Hepatic stellate cell (primary cell): ENCODE measurements around the gene DLL4.
"Not testable (repeated sequence)": the region's sequence is repeated elsewhere in the genome, so short reads cannot be mapped to it uniquely, and the experiment has no call there.

Experiments used
- DNase-seq: peaks from one replicate; pipeline ENCODE4 v3.0.0; 2011; ENCODE audit warnings: low spot score

The DLL4 gene

DNA sequence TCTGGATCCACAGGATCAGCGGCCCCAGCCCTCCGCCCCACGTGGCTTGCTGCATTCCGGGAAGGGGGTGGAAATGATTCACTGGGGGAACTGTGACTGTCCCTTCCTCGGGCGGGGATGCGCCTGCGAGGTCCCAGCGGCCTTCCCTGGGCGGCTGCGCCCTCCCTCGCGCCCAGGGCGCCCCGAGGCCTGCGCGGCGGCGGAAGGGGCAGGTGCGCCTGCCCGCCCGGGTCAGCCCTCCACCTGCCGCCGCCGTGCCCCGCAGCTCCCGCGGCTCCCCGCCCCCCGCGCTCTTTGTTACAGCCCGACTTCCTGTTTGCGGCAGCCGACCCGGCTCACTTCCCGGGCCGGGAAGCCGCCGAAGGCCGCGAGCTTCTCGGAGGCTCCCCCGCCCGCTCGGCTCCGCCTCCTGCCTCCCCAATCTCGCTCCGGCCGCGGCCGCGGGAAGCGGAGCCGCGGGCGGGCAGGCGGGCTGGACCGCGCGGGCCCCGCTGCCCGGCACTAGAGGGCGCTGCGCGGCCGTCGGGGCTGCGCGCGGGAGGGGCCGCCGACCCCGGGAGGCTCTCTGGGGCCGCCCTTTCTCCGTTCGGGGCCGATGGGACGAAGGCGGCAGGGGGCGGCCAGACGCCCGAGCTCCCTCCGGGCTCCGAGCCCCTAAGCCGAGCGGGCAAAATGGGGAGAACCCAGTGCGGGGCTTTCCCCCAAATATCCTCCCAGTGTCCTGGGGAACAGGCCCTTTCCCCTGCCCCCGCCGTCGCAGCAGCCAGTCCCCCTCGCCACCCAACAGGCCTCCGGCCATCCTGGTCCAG is 12.6 kb downstream of the DLL4 start:
- DNase-seq: peak; percentile 95

DNA sequence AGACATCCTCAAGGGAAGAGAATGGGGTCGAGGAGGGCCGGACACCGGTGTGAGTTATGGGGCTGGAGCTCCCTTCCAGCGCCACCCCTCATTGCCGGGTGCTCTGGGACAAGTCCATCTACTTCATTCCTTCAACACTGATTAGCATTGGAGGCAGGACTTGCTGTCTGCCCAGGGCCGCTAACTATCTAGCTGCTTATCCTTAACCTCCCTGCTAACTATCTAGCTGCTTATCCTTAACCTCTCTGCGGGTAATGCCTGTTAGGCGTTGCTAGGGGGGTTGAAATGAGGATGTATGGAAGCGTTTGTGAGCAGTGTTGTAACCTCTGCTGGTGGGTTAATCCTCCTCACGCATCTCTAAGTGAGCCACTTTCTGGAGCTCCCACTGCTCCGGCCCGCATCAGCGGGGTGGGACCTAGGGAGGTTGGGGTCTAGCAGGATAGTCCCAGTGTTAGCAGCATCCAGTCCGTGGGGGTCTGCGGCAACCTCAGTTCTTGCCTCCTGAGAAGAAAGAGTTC is 13.3 kb downstream of the DLL4 start:
- no peak for DNase-seq

DNA sequence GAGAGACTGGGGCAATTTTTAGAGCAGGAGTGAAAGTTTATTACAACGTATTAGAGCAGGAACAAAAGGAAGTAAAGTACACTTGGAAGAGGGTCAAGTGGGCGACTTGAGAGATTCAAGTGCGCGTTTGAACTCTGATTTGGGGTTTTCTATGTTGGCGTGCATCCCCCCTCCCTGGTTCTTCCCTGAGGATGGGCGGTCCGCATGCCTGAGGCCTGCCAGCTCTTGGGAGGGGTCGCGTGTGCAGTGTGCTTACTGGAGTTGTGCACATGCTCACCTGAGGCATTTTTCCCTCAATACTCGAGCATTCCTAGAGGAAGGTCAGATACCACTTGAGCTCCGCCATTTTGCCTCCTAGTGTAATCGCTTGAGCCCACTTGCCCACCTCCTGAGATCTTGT is 13.7 kb downstream of the DLL4 start:
- no peak for DNase-seq

DNA sequence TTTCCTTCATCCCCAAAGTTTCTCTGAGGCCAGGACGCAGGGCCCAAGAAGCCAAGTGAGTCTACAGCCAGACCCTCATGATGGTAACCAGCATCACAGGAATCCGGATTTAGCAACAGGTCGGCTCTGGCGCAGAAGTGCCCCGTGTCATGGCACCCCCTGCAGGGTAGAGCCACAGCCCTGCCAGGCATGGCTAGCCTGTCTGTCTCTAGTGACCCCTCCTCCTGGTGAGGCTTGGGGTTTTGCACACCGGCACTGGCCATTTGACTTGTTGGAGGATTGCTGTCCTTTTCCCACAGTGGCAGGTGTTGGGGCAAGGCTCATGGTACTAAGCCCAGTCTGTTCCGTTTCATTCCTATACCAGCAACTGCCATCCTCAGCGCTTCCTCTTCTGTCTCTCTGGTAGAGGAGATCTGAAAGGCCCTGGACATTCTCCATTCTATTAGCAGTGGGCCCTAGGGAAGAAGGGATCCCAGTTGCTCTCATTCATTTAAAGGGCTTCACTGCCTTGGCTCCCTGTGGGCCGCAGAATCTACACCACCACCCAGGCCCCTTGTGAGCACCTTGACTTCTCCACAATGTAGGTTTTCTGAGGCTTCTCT is 14.7 kb downstream of the DLL4 start:
- no peak for DNase-seq

DNA sequence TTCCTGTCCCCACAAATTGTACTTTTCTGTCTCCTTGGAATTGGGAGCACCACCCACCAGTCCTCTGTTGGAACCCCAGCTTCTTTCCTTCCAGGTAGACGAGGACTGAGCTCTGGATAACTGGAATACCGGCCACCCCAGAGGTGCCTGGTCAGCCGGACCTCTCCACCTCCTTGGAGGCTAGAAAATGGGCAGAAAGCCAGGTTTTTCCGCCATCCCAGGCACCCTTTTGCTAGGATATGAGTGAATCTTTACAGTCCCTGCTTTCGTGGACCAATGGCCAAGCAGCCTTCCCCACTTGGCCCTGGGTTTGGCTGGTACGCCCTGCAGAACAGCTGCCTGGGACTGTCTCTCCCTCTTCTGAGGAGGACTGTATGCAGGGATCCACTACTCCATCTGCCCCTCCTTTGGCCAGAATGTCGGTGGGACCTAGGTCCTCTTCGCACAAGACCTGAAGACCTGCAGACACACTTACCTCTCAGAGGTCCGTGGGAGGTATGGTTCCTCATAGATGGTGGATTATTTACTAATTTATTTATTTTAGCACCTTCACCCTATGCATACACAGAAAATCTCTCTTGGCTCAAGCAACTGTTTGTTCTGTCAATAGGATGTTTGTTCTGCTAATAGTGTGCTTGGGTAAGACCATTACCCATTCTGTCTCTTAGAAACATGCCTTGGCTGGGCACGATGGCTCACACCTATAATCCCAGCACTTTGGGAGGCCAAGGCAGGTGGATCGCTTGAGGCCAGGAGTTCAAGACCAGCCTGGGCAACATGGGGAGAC is 15.6 kb downstream of the DLL4 start:
- no peak for DNase-seq

DNA sequence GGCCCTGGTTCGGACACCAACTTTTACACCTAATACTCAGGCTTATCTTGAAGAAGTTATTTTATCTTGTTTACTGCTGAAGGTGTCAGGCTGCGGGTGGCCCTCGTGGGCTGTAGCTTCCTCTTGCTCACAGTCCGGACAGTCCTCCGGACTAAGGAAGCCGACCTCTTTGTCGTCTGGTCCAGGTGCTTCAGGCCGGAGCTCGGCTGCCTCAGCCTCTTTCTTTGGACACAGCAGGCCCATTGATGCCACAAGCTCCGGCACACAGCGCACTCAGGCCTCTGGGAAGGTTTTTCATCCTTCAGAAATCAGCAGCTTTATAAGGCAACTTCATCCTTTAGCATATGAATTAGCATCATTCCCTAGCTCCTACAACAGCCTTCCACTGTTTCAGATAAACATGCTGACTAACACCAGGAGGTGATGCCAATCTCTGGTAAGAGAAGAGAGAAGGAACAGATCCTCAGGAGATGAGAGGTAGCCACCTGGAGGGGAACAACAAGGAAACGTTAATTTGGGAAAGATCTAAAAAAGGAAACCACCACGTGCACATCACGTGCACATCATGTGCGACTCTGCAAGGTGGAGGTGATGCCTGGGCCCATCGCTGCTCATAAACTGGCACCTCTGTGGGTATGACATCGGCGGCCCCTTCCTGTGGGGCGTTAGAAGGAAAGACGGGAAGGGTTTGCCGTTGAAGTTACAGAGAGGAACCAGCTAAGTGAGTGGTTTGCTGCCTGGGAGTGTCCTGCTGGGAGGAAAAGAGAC is 19.8 kb downstream of the DLL4 start:
- DNase-seq: no peak

DNA sequence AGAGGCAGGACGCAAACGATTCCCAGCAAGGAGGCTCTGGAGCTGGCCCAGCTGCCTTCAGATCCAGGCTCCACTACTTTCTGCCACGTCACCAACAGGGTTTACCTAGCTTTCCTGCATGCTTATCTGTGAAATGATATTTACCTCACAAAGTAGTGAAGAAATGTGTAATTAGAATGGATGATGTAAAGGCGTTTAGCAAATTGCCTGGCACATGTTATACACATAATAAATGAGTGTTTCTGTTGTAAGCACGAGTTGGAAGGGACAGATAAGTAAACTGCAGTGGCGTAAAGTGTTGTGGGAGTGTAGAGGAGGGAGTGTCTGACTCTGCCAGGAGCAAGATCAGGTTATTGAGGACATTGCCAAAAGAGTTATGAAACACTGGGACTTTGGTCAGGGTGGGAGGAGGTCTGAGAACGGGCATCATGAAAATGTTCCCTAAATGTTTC is 20.6 kb downstream of the DLL4 start:
- DNase-seq: no peak

DNA sequence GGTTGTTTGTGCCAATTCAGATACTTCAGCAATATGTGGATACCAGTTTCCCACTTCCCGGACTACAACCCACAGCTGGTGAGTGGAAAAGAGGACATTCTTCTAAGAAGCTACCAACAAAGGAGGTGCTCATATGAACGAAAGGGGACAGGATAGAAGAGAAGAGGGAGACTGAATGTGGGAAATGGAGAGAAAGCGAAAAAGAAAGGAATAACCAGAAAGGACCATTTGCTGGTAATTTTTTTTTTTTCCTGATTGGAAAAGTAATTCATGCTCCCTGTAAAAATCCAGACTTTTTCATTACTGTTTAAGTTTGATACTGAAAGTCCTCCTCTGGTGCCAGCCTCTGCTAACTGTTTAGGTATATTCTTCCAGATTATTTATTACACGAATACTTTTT is 22.6 kb downstream of the DLL4 start:
- no peak for DNase-seq

DNA sequence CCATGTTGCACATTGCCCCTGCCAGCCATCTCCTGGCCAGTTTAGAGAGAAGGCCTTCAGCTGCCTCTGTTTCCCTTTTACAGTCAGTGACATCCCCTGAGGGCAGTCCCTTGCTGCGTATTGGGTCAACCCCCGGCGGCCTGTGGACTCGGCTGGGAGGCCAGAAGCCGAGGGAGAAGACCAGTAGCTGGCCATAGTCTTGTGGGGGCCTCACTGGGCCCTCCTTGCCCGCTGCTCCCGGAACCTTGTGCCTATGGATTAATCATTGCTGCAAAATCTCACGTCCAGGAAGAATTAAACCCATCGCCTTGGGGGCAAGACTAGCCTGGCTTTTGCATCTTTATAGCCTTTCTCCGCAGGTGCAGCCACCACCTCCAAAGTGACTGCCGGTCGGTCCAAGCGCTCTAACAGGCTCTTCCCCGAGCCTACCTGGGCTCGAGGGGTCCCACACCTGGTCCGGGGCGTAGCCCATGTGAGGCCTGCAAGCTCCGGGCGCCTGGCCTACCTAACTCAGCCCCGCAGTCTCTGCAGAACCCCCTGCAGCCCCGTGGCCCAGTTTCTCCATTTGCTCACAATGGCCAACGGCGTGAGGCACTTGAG is 23.3 kb downstream of the DLL4 start:
- DNase-seq: no peak

DNA sequence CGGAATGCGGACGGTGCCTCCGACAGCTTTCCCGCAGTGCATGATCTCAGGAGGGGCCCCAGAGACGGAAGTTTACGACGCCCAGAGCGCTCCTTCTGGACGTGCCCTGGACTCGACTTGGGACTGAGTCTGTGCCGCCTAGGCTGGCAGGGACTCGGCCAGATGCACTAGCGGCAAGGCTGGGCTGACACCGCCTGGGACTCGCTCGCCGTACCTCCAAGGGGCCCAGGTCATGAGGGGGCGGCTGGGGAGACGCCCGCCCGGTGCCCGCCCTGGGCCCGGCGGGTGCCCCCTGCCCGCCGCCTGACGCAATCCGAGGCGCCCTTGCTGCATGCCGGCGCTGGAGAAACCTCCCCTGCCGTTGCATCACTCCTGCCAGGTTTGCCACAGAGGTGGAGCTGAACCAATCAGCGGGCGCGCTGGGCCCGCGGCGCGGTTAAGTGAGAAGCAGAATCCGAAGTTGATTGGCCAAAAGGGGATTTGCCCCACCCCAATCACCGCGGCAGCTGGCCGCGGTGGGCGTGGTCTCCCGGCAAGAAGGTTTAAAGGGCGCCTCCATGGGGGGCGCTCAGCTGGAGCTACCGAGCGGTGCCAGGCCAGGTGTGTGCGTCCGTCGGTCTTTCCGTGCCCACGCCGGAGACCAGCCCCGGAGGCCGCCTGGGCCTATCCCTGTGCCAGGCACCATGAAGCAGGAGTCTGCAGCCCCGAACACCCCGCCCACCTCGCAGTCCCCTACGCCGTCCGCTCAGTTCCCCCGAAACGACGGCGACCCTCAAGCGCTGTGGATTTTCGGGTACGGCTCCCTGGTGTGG is 24.0 kb downstream of the DLL4 start, which contains the start of gene CHAC1:
CHAC1 (plus strand) TSS at position 571 of the 812 bp plus-strand sequence; CDS start at position 684, 113 bp downstream.
- peak; percentile 100 for DNase-seq

DNA sequence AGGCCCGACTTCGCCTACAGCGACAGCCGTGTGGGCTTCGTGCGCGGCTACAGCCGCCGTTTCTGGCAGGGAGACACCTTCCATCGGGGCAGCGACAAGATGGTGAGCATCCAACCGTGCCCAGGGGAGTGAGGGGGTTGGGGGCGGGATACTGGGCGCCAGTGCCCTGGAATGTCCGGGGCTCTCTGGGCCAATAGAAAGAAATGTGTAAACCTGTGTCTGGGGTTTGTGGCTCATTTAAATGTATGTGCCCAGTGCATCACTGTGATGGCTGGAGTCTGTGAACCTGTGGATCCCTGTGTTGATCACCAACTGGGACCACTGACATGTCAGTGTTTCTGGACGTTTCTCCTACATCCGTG is 24.6 kb downstream of the DLL4 start:
- DNase-seq: no peak

DNA sequence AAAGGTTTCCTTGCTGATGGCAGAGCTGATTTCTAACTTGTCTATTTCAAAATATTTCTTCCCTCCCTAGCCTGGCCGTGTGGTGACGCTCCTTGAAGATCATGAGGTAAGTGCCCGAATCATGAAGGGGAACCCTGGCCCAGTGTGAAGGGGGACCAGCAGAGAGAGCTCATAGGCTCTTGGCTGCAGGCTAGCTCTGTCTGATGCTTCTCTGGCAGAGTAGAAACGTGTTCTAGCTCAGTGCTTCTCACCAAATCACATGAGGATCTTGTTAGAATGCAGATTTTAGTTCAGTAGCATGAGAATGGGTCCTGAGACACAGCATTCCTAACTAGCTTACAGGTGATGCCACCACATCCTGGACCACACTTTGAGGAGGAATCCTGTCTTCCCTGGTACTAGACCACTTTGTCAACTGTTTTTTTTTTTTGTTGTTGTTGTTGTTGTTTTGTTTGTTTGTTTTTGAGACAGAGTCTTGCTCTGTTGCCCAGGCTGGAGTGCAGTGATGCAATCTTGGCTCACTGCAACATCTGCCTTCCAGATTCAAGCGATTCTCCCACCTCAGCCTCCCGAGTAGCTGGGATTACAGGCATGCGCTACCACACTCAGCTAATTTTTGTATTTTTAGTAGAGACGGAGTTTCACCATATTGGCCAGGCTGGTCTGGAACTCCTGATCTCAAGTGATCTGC is 25.2 kb downstream of the DLL4 start:
- DNase-seq: not testable (repeated sequence)

DNA sequence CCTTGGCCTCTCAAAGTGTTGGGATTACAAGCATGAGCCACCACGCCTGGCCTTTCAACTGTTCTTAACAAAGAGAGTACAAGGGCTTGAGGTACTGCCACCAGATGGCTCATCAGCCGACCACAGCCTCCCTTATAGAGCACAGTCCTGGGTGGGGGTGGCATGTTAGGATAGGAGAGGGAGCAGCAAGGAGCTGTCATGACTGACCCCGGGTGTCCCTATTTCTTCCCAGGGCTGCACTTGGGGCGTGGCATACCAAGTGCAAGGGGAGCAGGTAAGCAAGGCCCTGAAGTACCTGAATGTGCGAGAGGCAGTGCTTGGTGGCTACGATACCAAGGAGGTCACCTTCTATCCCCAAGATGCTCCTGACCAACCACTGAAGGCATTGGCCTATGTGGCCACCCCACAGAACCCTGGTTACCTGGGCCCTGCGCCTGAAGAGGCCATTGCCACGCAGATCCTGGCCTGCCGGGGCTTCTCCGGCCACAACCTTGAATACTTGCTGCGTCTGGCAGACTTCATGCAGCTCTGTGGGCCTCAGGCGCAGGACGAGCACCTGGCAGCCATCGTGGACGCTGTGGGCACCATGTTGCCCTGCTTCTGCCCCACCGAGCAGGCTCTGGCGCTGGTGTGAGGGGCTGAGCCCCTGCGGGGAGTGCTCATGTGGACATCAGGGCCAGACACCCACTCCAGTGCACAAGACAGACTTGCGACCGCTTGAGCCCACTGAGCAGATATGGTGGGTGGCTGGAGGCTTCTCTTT is 26.2 kb downstream of the DLL4 start:
- DNase-seq: no peak

DNA sequence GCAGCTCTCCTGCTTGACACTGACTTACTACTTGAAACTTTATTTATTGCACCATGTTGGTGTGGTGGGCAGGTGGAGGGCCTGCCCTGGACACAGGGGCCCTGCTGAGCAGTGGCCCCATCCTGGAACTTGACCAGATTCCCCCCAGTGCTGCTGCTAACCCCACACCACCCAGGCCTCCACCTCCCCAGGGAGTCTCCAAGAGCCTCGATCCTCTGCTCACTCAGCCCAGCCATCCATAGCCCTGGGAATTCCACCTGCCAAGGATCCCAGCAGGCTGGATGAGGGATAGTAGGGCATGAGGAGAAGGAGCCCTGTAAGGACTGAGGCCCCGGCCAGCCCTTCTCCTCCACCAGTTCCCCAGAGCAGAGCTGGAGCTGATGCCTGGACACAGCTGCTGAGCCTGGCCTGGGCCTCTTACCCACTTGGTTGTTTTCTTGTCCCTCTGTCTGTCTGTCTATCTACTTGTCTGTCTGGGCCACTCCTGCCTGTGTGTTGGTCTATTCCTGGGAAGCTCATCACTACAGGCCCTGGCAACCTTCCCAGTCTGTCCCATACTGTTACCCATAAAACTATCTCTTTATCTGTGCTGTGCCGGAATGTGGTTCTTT is 26.9 kb downstream of the DLL4 start:
- DNase-seq: no peak

DNA sequence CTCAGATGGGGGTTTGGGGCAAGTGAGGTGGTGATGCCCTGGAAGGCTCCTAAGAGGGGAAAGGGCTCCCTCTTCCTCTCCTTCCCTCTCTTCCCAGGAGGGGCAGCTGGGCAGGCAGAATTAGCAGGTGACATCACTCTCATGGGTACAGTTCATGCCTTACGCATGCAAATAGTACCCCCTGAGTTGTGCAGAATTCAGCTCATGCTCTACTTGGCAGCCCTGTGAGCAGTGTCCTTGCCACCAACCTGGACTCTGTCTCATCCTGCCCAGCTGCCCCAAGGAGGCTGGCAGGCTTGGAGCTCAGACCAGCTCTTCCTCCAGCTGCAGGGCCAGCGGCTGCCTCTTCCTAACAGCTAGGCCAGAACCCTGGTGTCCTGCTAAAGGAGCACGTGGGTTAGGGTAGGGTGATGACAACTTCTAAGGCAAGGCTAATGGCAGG is 27.4 kb downstream of the DLL4 start:
- no peak for DNase-seq

DNA sequence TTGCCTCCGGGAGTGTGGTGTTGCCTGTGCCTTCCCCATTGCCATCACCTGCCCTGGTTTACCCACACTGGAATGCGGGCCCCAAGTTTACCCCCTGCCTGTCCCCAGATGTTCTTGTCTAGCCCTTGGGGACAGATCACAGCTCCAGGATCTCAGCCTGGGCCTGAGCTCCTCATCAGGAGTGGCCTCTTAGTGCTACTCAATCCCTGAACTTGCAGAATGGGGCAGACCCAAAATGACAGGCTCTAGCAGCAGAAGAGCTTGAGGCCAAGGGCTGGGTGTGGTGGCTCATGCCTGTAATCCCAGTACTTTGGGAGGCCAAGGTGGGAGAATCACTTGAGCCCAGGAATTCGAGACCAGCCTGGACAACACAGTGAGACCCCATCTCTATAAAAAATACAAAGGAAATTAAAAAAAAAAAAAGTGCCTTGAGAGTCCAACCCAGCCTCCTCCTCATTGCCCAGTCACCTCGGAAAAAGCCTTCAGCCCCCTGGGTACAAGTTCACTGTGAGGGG is 28.0 kb downstream of the DLL4 start:
- no peak for DNase-seq

DNA sequence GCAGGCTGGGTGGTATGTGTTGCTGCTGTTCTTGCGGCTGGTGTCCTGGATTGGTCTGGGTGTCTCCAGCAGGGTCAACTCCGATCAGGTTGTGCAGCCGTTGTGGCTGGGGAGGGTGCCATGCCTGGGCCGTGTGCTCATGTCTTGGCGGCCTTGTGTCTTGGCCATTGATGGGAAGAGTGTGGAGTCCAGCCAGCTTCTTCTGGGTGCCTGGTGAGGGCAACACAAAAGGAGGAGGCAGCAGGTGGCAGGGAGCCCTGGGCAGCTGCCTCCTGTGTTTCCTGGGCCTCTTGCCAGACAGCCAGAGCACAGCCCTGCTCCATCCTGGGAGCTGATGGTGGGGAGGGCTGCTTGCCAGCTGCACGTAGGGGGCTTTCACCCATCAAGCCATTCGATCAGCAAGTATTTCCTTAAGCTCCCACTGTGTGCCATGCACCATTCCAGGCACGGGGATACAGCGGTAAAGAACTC is 28.5 kb downstream of the DLL4 start:
- DNase-seq: no peak

DNA sequence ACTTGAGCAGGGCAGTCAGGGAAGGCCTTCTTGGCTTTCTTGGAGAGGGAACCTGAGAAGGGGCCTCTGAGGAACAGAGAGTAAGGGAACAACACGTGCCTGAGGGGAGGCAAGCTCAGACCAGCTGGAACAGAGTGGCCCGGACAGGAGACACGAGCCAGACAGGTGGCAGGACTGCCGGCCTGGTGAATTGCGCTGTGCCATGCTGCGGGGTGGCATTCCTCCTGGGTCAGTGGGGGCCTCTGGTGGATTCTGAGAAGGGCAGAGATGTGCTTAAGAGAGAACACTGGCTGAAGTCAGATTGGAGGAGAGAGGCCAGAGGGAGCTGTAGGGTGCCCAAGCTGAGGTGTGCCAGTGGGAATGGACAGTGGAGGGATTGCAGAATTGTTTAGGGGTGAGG is 29.0 kb downstream of the DLL4 start:
- DNase-seq: no peak
